Measurements from ENCODE around the gene ARMC2.

ARMC2 gene

GRCh38 chr6:108941859-108942258, 93.6 kb downstream of the ARMC2 start:
- TF ChIP-seq CTCF (IDR thresholded peaks at IDR 0.05; ENCODE audit: control insufficient read depth, extremely low read depth, insufficient read depth) = no peak

GRCh38 chr6:108942556-108943492, 94.6 kb downstream of the ARMC2 start:
- no peak for TF ChIP-seq CTCF (IDR thresholded peaks at IDR 0.05; ENCODE audit: control insufficient read depth, extremely low read depth, insufficient read depth)
- H3K4me3 ChIP-seq (ENCODE audit: low read depth, low read length) = no peak overlapping the region
- no peak for DNase-seq (ENCODE audit: low read depth)

More at GRCh38 chr6:108941859-108942258, 93.6 kb downstream of the ARMC2 start:
- no peak overlapping the region for H3K4me3 ChIP-seq (ENCODE audit: low read depth, low read length)
- no peak for DNase-seq (ENCODE audit: low read depth)

- no peak for DNase-seq (ENCODE audit: low read depth)
- TF ChIP-seq CTCF (IDR thresholded peaks at IDR 0.05; ENCODE audit: control insufficient read depth, extremely low read depth, insufficient read depth) = no peak
- H3K4me3 ChIP-seq (ENCODE audit: low read depth, low read length) = no peak overlapping the region
Measured at GRCh38 chr6:108944071-108944470, 95.8 kb downstream of the ARMC2 start.

GRCh38 chr6:108944707-108945680, 96.8 kb downstream of the ARMC2 start:
- no peak overlapping the region for H3K4me3 ChIP-seq (ENCODE audit: low read depth, low read length)
- TF ChIP-seq CTCF (IDR thresholded peaks at IDR 0.05; ENCODE audit: control insufficient read depth, extremely low read depth, insufficient read depth) = no peak

GRCh38 chr6:108945681-108946159, 97.5 kb downstream of the ARMC2 start:
- no peak for TF ChIP-seq CTCF (IDR thresholded peaks at IDR 0.05; ENCODE audit: control insufficient read depth, extremely low read depth, insufficient read depth)
- H3K4me3 ChIP-seq (ENCODE audit: low read depth, low read length) = no peak overlapping the region
- DNase-seq (ENCODE audit: low read depth) = no peak

More at GRCh38 chr6:108944707-108945680, 96.8 kb downstream of the ARMC2 start:
- no peak for DNase-seq (ENCODE audit: low read depth)

- H3K4me3 ChIP-seq (ENCODE audit: low read depth, low read length) = no peak overlapping the region
- no peak for TF ChIP-seq CTCF (IDR thresholded peaks at IDR 0.05; ENCODE audit: control insufficient read depth, extremely low read depth, insufficient read depth)
- no peak for DNase-seq (ENCODE audit: low read depth)
Measured at GRCh38 chr6:108946695-108947094, 98.5 kb downstream of the ARMC2 start.

Measured in LNCaP clone FGC (cell line).